Adrenal gland (tissue), 5 donors: Measurements from ENCODE around the gene DMD.

Source experiments
- CTCF ChIP-seq, 6 experiments: fragments of 450-650 bp in 4 of 6; fragments of 200-600 bp in 2 of 6; sonication (generic) in 1 of 6; IDR thresholded peaks; 1 replicate in 5 of 6; 2 replicates in 1 of 6; pipeline versions ENCODE4 v1.5.1 to v1.8.0; 2016 to 2021; ENCODE audit warnings: antibody characterized with exemption in 6 of 6, mild to moderate bottlenecking in 2 of 6, moderate library complexity in 1 of 6
- POLR2A ChIP-seq, 2 donors: fragments of 450-650 bp; IDR thresholded peaks; one replicate each; pipeline ENCODE4 v1.6.1; 2017; ENCODE audit warnings: antibody characterized with exemption in 2 of 2, mild to moderate bottlenecking in 2 of 2, moderate library complexity in 1 of 2
- donor health status: DM: no; HTN: no; CAD: no.

GRCh38 chrX:32268207-32268606 lies 943.1 kb downstream of the DMD start:
- no peak for TF ChIP-seq POLR2A (IDR thresholded peaks at IDR 0.05)
- TF ChIP-seq CTCF (IDR thresholded peaks at IDR 0.05): no peak
